Gastroesophageal sphincter (tissue), 3 donors: Measurements from ENCODE around the gene ERCC5.
A peak's percentile ranks its signal among the peaks of the same experiment; 100 is the strongest.

Experiments
- EP300 ChIP-seq: sonication (generic); formaldehyde crosslinking; IDR thresholded peaks from one replicate; pipeline ENCODE4 v1.6.1; 2017; ENCODE audit warnings: antibody characterized with exemption, mild to moderate bottlenecking
- POLR2A ChIP-seq, 2 donors: fragments of 450-650 bp; IDR thresholded peaks; one replicate each; pipeline ENCODE4 v1.6.1; 2017; ENCODE audit warnings: antibody characterized with exemption in 2 of 2, mild to moderate bottlenecking in 2 of 2, moderate library complexity in 1 of 2
- POLR2AphosphoS5 ChIP-seq: sonication (generic); formaldehyde crosslinking; IDR thresholded peaks from one replicate; pipeline ENCODE4 v1.6.1; 2017; ENCODE audit warnings: antibody characterized with exemption
- TF ChIP-seq, protein P1 (sequence below), 4 experiments: fragments of 200-600 bp in 2 of 4; fragments of 450-650 bp in 2 of 4; sonication (generic) in 1 of 4; IDR thresholded peaks; one replicate each; pipeline ENCODE4 v1.5.1; 2017 to 2019; ENCODE audit warnings: antibody characterized with exemption in 4 of 4, mild to moderate bottlenecking in 2 of 4, moderate library complexity in 2 of 4

DNA sequence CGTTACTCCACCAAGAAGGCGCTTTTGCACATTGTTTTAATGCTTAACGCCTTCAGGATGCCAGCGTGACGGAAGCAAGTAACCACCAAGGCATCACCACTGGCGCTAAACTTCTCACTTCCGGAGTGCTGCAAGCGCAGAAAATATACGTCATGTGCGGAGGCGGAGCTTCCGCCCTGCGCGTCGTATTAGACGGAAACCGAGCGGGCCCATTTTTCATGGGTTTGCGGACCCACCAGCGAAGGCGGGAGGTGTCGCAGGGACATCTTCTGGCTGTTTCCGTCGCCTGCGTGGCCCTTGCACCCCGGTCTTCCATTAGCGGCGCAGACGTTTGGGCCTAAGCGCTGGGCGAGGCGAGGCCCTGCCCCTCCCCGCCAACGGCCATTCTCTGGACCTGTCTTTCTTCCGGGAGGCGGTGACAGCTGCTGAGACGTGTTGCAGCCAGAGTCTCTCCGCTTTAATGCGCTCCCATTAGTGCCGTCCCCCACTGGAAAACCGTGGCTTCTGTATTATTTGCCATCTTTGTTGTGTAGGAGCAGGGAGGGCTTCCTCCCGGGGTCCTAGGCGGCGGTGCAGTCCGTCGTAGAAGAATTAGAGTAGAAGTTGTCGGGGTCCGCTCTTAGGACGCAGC lies at the start of gene ERCC5:
- TF ChIP-seq POLR2AphosphoS5 (peak; percentile 97), POLR2A (IDR thresholded peaks at IDR 0.05) (peak; percentile 79 to 81), EP300 (no peak)
- TF ChIP-seq, protein P1, sequence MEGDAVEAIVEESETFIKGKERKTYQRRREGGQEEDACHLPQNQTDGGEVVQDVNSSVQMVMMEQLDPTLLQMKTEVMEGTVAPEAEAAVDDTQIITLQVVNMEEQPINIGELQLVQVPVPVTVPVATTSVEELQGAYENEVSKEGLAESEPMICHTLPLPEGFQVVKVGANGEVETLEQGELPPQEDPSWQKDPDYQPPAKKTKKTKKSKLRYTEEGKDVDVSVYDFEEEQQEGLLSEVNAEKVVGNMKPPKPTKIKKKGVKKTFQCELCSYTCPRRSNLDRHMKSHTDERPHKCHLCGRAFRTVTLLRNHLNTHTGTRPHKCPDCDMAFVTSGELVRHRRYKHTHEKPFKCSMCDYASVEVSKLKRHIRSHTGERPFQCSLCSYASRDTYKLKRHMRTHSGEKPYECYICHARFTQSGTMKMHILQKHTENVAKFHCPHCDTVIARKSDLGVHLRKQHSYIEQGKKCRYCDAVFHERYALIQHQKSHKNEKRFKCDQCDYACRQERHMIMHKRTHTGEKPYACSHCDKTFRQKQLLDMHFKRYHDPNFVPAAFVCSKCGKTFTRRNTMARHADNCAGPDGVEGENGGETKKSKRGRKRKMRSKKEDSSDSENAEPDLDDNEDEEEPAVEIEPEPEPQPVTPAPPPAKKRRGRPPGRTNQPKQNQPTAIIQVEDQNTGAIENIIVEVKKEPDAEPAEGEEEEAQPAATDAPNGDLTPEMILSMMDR (IDR thresholded peaks at IDR 0.05) = no peak
